CD4-positive, alpha-beta T cell treated with Interleukin-6 at 100 ng/mL for 8 hours (primary cell): ENCODE data around the gene CCDC102A.
"Not testable (repeated sequence)": the region's sequence is repeated elsewhere in the genome, so short reads cannot be mapped to it uniquely, and the experiment has no call there.

Source experiments
- DNase-seq: peaks from one replicate; pipeline ENCODE4 v3.0.0-alpha.2; 2020; ENCODE audit warnings: mixed read lengths, low spot score

CCDC102A gene

GRCh38 chr16:57536306-57537193 lies at the start of gene CCDC102A:
Gene CCDC102A, minus strand, starts transcription at chr16:57536571. Its CDS starts 7,394 bp downstream, at chr16:57529177.
- peak; percentile 51 for DNase-seq

GRCh38 chr16:57585051-57585687 lies 48.8 kb upstream of the CCDC102A start:
- no peak for DNase-seq

- no peak for DNase-seq
Observed at GRCh38 chr16:57579361-57579665, 42.9 kb upstream of the CCDC102A start.

- DNase-seq: no peak
Observed at GRCh38 chr16:57578521-57579360, 42.4 kb upstream of the CCDC102A start.

GRCh38 chr16:57577691-57578224 lies 41.4 kb upstream of the CCDC102A start:
- DNase-seq: peak; percentile 27

- DNase-seq: no peak
Observed at GRCh38 chr16:57577214-57577613, 40.8 kb upstream of the CCDC102A start.

GRCh38 chr16:57576429-57576870 lies 40.1 kb upstream of the CCDC102A start:
- DNase-seq: peak; percentile 78

GRCh38 chr16:57575468-57576277 lies 39.3 kb upstream of the CCDC102A start:
- no peak for DNase-seq

DNA sequence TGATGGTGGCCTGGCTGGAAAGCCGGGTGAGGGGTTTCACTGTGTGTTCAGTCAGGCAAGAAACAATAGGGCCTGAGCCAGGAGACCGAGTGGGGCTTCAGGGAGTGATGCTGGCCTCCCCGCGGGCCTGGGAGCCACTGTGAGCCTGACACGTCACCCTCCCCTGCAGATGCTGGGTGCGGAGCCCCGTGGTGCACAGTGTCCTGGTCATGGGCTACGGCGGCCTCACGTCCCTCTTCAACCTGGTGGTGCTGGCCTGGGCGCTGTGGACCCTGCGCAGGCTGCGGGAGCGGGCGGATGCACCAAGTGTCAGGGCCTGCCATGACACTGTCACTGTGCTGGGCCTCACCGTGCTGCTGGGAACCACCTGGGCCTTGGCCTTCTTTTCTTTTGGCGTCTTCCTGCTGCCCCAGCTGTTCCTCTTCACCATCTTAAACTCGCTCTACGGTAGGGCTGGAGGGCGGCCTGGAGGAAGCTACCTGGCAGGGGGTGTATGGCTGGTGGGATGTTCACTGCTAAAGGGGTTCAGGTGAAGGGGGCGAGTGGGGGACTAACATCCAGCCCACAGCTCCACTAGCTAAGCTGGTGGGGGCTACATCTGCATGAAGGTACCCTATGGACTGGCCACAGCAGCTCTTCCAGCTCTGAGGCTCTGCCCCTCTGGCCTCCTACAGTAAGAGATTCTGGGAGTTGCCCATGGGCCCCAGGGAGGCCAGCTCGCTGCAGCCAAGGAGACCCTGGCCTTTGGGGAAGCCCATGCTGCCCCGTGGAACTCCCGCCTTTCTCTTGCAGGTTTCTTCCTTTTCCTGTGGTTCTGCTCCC lies 38.5 kb upstream of the CCDC102A start:
- DNase-seq: no peak

DNA sequence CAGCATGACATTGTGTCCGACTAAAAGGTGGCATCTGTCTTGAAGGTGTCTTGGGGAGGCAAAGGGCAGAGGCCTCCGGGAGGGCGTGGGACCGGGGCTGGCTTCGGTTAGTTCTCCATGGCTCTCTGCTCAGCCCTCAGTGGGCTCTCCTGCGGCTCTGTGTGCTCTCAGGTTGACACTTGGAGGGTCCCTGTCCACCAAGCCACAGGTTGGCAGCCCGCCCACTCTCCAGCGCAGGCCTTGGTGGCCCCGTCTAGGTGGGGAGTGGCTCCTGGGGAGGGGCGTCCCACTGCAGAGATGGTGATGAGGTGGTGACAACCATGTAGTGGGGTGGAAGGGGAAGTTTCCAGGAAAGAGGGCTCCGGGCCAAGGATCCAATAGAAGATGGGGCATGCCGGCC lies 37.7 kb upstream of the CCDC102A start:
- no peak for DNase-seq

- DNase-seq: no peak
Observed at GRCh38 chr16:57572978-57573728, 36.8 kb upstream of the CCDC102A start.

DNA sequence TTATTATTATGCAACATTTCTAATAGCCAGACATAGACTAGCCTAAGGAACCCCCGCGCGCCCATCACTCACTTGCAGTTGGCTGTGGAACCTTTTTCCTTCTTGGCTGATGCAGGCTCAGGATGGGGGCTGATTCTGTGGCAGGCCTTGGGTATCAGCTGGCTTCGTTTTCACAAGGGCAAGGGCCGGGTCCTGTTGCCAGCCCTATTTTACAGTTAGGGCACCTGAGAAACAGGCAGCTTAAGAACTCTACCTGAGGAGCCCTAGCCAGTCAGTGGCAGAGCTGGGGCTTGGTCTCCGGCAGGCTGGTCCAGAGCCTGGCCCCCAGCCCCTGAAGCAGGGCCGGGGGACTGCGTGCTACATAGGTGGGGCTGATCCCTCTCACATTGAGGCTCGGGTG lies 34.7 kb upstream of the CCDC102A start:
- DNase-seq: no peak

DNA sequence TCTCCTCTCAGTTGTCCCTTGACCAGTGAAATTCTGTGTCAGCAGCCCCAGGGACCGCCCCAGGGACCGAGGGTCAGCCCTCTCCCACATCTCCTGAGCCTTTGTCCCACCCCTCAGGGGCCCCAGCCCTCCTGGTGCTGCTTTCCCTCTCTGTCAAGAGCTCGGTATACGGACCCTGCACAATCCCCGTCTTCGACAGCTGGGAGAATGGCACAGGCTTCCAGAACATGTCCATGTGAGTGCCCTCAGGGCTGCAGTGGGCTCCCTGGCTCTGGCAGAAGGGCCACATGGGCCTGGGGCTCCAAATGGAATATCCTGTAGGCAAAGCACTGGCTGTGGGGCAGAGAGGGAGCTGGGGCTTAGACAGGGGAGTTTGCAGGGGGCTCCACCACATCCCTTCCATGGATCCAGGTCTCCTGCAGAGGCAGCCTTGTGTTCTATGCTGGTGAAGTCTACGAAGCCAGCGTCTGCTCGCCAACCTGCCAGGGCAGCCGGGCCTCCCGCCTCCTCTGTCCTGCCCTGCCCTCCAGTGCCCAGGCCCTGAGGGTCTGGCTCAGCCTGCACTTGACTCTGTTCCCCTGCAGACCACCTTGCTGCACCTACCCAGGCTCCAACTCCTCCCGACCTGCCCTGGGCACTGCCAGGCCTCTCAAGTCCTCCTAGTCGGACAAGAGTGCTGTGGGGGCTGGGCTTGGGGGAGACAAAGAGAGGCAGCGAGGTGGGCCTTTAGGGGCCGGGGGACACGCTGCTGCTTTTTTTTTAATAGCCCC lies 34.1 kb upstream of the CCDC102A start:
- DNase-seq: no peak

DNA sequence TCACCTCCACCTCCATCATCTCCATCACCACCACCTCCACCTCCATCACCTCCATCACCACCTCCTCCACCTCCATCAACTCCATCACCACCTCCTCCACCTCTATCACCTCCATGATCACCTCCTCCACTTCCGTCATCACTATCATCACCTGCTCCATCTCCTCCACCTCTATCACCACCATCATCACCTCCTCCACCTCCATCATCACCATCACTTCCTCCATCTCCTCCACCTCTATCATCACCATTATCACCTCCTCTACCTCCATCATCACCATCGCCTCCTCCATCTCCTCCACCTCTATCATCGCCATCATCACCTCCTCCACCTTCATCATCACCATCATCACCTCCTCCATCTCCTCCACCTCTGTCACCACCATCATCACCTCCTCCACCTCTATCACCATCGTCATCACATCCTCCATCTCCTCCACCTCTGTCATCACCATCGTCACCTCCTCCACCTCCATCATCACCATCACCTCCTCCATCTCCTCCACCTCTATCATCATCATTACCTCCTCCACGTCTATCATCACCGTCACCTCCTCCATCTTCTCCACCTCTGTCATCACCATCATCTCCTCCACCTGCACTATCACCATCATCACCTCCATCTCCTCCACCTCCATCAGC lies 33.1 kb upstream of the CCDC102A start:
- no peak for DNase-seq

DNA sequence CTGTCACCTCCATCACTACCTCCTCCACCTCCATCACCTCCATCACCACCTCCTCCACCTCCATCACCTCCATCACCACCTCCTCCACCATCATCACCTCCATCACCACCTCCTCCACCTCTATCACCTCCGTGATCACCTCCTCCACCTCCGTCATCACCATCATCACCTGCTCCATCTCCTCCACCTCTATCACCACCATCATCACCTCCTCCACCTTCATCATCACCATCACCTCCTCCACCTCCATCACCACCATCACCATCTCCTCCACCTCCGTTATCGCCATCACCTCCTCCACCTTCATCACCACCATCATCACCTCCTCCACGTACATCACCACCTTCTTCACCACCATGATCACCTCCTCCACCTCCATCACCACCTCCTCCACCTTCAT lies 32.4 kb upstream of the CCDC102A start:
- DNase-seq: not testable (repeated sequence)

DNA sequence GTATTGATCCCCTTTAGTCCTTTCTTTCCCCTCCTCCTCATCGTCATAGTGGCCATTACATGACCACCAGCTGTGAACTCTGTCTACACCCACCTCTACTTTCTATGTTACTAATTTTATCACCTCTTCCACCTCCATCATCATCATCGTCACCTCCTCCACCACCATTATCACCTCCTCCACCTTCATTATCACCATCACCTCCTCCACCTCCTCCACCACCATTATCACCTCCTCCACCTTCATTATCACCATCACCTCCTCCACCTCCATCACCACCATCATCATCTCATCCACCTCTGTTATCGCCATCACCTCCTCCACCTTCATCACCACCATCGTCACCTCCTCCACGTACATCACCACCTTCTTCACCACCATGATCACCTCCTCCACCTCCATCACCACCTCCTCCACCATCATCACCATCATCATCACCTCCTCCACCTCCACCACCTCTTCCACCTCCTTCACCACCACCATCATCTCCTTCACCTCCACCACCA lies 31.9 kb upstream of the CCDC102A start:
- DNase-seq: no peak

DNA sequence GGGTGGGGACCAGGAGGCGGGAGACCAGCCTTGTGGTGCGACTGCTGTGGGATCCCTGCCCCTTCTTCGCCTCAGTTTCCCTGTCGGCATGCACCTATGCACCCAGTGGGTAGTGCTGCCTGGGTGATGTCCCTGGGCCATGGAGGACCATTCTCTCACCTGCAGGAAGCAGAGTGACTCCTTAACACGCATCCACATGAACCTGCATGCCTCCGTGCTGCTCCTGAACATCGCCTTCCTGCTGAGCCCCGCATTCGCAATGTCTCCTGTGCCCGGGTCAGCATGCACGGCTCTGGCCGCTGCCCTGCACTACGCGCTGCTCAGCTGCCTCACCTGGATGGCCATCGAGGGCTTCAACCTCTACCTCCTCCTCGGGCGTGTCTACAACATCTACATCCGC lies 31.3 kb upstream of the CCDC102A start:
- no peak for DNase-seq

GRCh38 chr16:57566436-57566835 lies 30.1 kb upstream of the CCDC102A start:
- DNase-seq: no peak
